MM.1S (cell line): ENCODE data around the gene EXOC6.

Experiments
- DNase-seq: peaks from one replicate; pipeline ENCODE4 v3.0.0-alpha.2; 2015
- H2AFZ ChIP-seq: fragments of 300-600 bp; sonication (generic); 2 replicates; pipeline ENCODE4 v1.6.0; 2016; ENCODE audit warnings: antibody characterized with exemption, low read length
- H3F3A ChIP-seq: fragments of 300-600 bp; sonication (generic); 2 replicates; pipeline ENCODE4 v1.6.1; 2016; ENCODE audit warnings: mild to moderate bottlenecking, antibody characterized with exemption, low read length, moderate library complexity, mixed read lengths; ENCODE audit not compliant: insufficient read depth
- H3K27ac ChIP-seq: fragments of 300-600 bp; sonication (generic); 2 replicates; pipeline ENCODE4 v1.5.1; 2016; ENCODE audit warnings: mild to moderate bottlenecking, low read length
- H3K27me3 ChIP-seq: fragments of 300-600 bp; sonication (generic); replicated peaks from 2 replicates; pipeline ENCODE4 v1.6.0; 2016; ENCODE audit warnings: low read length; ENCODE audit not compliant: insufficient read depth
- H3K36me3 ChIP-seq: fragments of 300-600 bp; sonication (generic); replicated peaks from 2 replicates; pipeline ENCODE4 v1.6.1; 2016; ENCODE audit warnings: mild to moderate bottlenecking, low read length, mixed read lengths; ENCODE audit not compliant: insufficient read depth
- H3K4me1 ChIP-seq: fragments of 300-600 bp; sonication (generic); 2 replicates; pipeline ENCODE4 v1.6.1; 2016; ENCODE audit warnings: low read length, mixed read lengths
- H3K4me2 ChIP-seq: fragments of 300-600 bp; sonication (generic); 2 replicates; pipeline ENCODE4 v1.6.0; 2016; ENCODE audit warnings: low read depth, low read length
- H3K4me3 ChIP-seq: fragments of 300-600 bp; sonication (generic); 2 replicates; pipeline ENCODE4 v1.5.1; 2016; ENCODE audit warnings: low read length, mixed read lengths
- H3K79me2 ChIP-seq: fragments of 300-600 bp; sonication (generic); 2 replicates; pipeline ENCODE4 v1.6.1; 2016; ENCODE audit warnings: mixed run types, low read length, mixed read lengths
- H3K9ac ChIP-seq: fragments of 300-600 bp; sonication (generic); 2 replicates; pipeline ENCODE4 v1.6.1; 2016; ENCODE audit warnings: low read length, mixed read lengths
- H3K9me2 ChIP-seq: fragments of 300-600 bp; sonication (generic); replicated peaks from 2 replicates; pipeline ENCODE4 v1.6.1; 2016; ENCODE audit warnings: mild to moderate bottlenecking, low read length, mixed read lengths; ENCODE audit not compliant: insufficient read depth
- H3K9me3 ChIP-seq: fragments of 300-600 bp; sonication (generic); replicated peaks from 2 replicates; pipeline ENCODE4 v1.6.1; 2016; ENCODE audit warnings: mild to moderate bottlenecking, low read length, mixed read lengths; ENCODE audit not compliant: insufficient read depth
- H4K20me1 ChIP-seq: fragments of 300-600 bp; sonication (generic); 2 replicates; pipeline ENCODE4 v1.6.1; 2016; ENCODE audit warnings: mild to moderate bottlenecking, low read length, moderate library complexity, mixed read lengths; ENCODE audit not compliant: insufficient read depth
- EZH2 ChIP-seq: fragments of 300-600 bp; sonication (generic); optimal IDR thresholded peaks from 2 replicates; pipeline ENCODE3; 2017; ENCODE audit warnings: low read depth, mild to moderate bottlenecking, antibody characterized with exemption, low read length, mixed read lengths
- EZH2phosphoT487 ChIP-seq: fragments of 300-600 bp; sonication (generic); IDR thresholded peaks from 2 replicates; pipeline ENCODE4 v1.6.1; 2018; ENCODE audit warnings: antibody characterized with exemption, low read length
- TF ChIP-seq, protein P1 (sequence below): fragments of 300-600 bp; sonication (generic); IDR thresholded peaks from 2 replicates; pipeline ENCODE4 v1.5.1; 2016; ENCODE audit warnings: antibody characterized with exemption, low read length, mixed read lengths

The EXOC6 gene

DNA sequence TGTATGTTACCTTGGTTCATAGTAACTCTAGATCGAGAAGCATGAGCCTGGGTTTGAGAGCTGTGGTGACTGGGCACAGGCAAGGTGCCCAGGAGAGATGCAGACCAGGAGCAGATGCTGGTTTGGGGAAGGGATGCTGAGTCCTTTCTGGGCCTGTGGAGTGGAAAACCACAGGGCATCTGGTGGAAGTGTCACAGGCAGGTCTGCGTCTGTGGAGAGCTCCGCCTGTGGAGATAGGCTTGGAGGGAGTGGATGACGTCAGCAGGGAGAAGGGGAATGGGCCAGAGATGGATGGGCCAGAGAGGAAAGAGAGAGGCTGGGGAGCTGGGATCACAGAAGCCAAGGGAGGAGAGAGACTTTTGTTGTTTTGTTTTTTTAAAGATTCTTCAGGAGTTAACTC lies 240.1 kb downstream of the EXOC6 start:
- Histone ChIP-seq H3K27me3 (peaks cover 26% of the 10 kb centered on the region; the same call in 1 of the 2 replicates), H3K9ac (no peak overlapping the region), H3K36me3 (no peaks in the 10 kb centered on the region), H3K27ac (no peak overlapping the region), H3K4me3 (no peak overlapping the region), H3K4me1 (peaks cover 5% of the 10 kb centered on the region), H3K9me2 (no peaks in the 10 kb centered on the region), H3K4me2 (no peak overlapping the region), H3K79me2 (no peaks in the 10 kb centered on the region), H2AFZ (no peak overlapping the region), H3K9me3 (no peaks in the 10 kb centered on the region), H4K20me1 (no peaks in the 10 kb centered on the region), H3F3A (no peaks in the 10 kb centered on the region)
- DNase-seq = no peak
- TF ChIP-seq EZH2 (no peak), EZH2phosphoT487 (no peak)
- TF ChIP-seq, protein P1, sequence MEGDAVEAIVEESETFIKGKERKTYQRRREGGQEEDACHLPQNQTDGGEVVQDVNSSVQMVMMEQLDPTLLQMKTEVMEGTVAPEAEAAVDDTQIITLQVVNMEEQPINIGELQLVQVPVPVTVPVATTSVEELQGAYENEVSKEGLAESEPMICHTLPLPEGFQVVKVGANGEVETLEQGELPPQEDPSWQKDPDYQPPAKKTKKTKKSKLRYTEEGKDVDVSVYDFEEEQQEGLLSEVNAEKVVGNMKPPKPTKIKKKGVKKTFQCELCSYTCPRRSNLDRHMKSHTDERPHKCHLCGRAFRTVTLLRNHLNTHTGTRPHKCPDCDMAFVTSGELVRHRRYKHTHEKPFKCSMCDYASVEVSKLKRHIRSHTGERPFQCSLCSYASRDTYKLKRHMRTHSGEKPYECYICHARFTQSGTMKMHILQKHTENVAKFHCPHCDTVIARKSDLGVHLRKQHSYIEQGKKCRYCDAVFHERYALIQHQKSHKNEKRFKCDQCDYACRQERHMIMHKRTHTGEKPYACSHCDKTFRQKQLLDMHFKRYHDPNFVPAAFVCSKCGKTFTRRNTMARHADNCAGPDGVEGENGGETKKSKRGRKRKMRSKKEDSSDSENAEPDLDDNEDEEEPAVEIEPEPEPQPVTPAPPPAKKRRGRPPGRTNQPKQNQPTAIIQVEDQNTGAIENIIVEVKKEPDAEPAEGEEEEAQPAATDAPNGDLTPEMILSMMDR = no peak

DNA sequence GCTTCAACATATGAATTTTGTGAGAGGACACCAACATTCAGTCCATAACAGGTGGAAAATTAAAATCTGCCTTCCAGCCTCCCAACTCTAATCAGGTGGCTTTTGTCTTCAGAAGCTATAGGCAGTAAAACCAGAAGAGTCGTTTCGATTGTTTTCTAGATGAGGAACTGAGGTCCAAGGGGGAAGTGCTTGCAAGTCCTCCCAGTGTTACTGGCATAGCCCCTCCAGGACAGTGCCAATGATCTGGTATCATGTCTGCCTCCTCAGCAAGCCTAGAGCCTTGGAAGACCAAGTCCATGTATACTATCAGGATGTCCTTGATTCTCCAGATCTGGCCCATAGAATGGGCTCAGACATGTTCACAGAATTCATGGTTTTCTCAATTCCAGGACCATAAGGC lies 242.3 kb downstream of the EXOC6 start:
- Histone ChIP-seq H3K27me3 (peaks cover 22% of the 10 kb centered on the region; the same call in 1 of the 2 replicates), H3K4me1 (peaks cover 5% of the 10 kb centered on the region), H3K79me2 (no peaks in the 10 kb centered on the region), H3K36me3 (no peaks in the 10 kb centered on the region), H3K9me2 (no peaks in the 10 kb centered on the region), H3K9ac (no peak overlapping the region), H3K9me3 (no peaks in the 10 kb centered on the region), H2AFZ (no peak overlapping the region), H3K4me2 (no peak overlapping the region), H4K20me1 (no peaks in the 10 kb centered on the region), H3K27ac (no peak overlapping the region), H3F3A (no peaks in the 10 kb centered on the region), H3K4me3 (no peak overlapping the region)
- TF ChIP-seq, protein P1 = no peak
- TF ChIP-seq EZH2phosphoT487 = no peak
- DNase-seq = no peak

DNA sequence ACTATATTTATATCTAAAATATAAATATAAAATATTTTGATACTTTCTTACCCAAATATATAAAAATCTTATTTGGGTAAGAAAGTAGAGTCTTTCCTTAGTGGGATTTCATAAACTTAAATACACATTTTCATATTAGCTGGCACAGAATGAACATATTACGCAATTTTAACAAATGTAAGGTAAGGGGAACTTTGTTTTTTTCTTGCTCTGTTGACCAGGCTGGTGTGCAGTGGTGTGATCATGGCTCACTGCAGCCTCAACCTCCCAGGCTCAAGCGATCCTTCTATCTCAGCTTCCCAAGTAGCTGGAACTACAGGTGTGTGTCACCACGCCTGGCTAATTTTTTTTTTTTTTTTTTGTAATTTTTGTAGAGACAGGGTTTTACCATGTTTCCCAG lies 243.6 kb downstream of the EXOC6 start:
- no peak overlapping the region for H3K4me2 ChIP-seq

More for the DNA sequence above, 243.6 kb downstream of the EXOC6 start:
- Histone ChIP-seq H3K4me3 (no peak overlapping the region), H3K9me3 (no peaks in the 10 kb centered on the region), H3K4me1 (no peaks in the 10 kb centered on the region), H3K9ac (no peak overlapping the region), H3K36me3 (no peaks in the 10 kb centered on the region), H3F3A (no peaks in the 10 kb centered on the region), H3K27me3 (peaks cover 16% of the 10 kb centered on the region; the same call in 1 of the 2 replicates), H3K9me2 (no peaks in the 10 kb centered on the region), H2AFZ (no peak overlapping the region), H3K27ac (no peak overlapping the region), H3K79me2 (no peaks in the 10 kb centered on the region), H4K20me1 (no peaks in the 10 kb centered on the region)
- TF ChIP-seq, protein P1 = no peak
- TF ChIP-seq EZH2phosphoT487 (no peak), EZH2 (no peak)
- no peak for DNase-seq
